ENCODE data around the gene LMNA. TPM values are rescaled to one million over a fixed set of nuclear protein-coding genes. Genes with fewer than 3 reads are reported as not detected.

Gene LMNA
- total RNA-seq, 1 donor, result 694 TPM

GRCh38 chr1:156103521-156103947 lies 11.0 kb upstream of the LMNA start:
- no peak for TF ChIP-seq CTCF (IDR thresholded peaks at IDR 0.05; ENCODE audit: insufficient read depth, low read depth, low read length)
- H3K4me3 ChIP-seq (ENCODE audit: low read depth, low read length), result no peak overlapping the region
- peak; percentile 37 for DNase-seq (ENCODE audit: low read depth)

GRCh38 chr1:156104065-156104810 lies 10.3 kb upstream of the LMNA start:
- no peak overlapping the region for H3K4me3 ChIP-seq (ENCODE audit: low read depth, low read length)
- DNase-seq (ENCODE audit: low read depth), result peak; percentile 83
- TF ChIP-seq CTCF (IDR thresholded peaks at IDR 0.05; ENCODE audit: insufficient read depth, low read depth, low read length), result no peak

GRCh38 chr1:156104861-156105832 lies 9.4 kb upstream of the LMNA start:
- no peak overlapping the region for H3K4me3 ChIP-seq (ENCODE audit: low read depth, low read length)
- peak; percentile 14 for TF ChIP-seq CTCF (IDR thresholded peaks at IDR 0.05; ENCODE audit: insufficient read depth, low read depth, low read length)
- DNase-seq (ENCODE audit: low read depth), result peak; percentile 68

- no peak overlapping the region for H3K4me3 ChIP-seq (ENCODE audit: low read depth, low read length)
- peak; percentile 51 for DNase-seq (ENCODE audit: low read depth)
- TF ChIP-seq CTCF (IDR thresholded peaks at IDR 0.05; ENCODE audit: insufficient read depth, low read depth, low read length), result no peak
These were observed 7.7 kb upstream of the LMNA start for GRCh38 chr1:156106624-156107488.

GRCh38 chr1:156108057-156108456 lies 6.5 kb upstream of the LMNA start:
- no peak for TF ChIP-seq CTCF (IDR thresholded peaks at IDR 0.05; ENCODE audit: insufficient read depth, low read depth, low read length)
- no peak for DNase-seq (ENCODE audit: low read depth)
- no peak overlapping the region for H3K4me3 ChIP-seq (ENCODE audit: low read depth, low read length)

GRCh38 chr1:156108664-156109241 lies 5.8 kb upstream of the LMNA start:
- H3K4me3 ChIP-seq (ENCODE audit: low read depth, low read length), result no peak overlapping the region
- TF ChIP-seq CTCF (IDR thresholded peaks at IDR 0.05; ENCODE audit: insufficient read depth, low read depth, low read length), result no peak
- DNase-seq (ENCODE audit: low read depth), result no peak
